Neural progenitor cell (in vitro differentiated cells): ENCODE measurements around the gene LDLRAD2.

ENCODE experiments used
- CTCF ChIP-seq: fragments of 200-600 bp; sonication (generic); IDR thresholded peaks from 2 replicates; pipeline ENCODE4 v1.5.1; 2017; ENCODE audit warnings: antibody characterized with exemption, mild to moderate bottlenecking
- EZH2 ChIP-seq: fragments of 200-600 bp; sonication (generic); IDR thresholded peaks from 2 replicates; pipeline ENCODE4 v1.6.1; 2017; ENCODE audit warnings: antibody characterized with exemption, mild to moderate bottlenecking, moderate library complexity
- EZH2phosphoT487 ChIP-seq: fragments of 200-600 bp; sonication (generic); IDR thresholded peaks from 2 replicates; pipeline ENCODE4 v1.6.1; 2017; ENCODE audit warnings: antibody characterized with exemption

GRCh38 chr1:21837476-21837875, 25.4 kb downstream of the LDLRAD2 start:
- TF ChIP-seq CTCF: no peak
- TF ChIP-seq EZH2: no peak
- no peak for TF ChIP-seq EZH2phosphoT487
